NCI-H2227 treated with DMSO at 0.1 percent for 48 hours (cell line): Measurements from ENCODE around the gene CDCA7.
"Not testable (repeated sequence)": the region's sequence is repeated elsewhere in the genome, so short reads cannot be mapped to it uniquely, and the experiment has no call there.

ENCODE experiments used
- DNase-seq: peaks from one replicate; lab custom pipeline; 2025; lab: John Stamatoyannopoulos, UW

Gene CDCA7

DNA sequence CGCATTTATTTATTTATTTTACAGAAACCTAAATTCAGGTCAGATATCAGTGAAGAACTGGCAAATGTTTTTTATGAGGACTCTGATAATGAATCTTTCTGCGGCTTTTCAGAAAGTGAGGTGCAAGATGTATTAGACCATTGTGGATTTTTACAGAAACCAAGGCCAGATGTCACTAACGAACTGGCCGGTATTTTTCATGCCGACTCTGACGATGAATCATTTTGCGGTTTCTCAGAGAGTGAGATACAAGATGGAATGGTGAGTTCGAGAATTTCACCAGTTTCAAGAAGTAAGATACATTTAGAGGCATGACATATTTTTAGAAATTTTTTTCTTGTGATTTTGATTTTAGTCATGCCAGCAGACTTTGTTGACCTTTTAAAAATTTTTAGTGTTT, 4.6 kb downstream of the CDCA7 start:
- DNase-seq = no peak

DNA sequence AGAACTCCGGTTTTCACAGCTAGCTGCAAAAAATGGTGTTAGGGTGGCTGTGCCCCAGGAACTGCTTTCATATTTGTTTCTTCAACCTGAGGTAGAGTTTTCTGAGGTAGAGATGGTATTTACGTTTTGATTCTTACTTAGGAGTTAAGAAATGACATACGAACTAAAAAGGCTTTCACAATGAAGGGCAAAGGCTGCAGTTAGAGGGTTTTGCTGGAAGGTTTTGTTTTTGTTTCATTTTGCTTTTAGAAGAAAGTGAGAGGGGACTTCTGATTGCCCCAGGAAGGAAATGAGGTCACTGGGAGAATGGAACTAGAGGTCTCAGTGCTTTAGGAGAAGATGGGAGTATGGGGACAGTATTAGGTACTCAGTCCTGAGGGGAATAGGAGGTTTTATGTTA, 15.5 kb downstream of the CDCA7 start:
- no peak for DNase-seq

DNA sequence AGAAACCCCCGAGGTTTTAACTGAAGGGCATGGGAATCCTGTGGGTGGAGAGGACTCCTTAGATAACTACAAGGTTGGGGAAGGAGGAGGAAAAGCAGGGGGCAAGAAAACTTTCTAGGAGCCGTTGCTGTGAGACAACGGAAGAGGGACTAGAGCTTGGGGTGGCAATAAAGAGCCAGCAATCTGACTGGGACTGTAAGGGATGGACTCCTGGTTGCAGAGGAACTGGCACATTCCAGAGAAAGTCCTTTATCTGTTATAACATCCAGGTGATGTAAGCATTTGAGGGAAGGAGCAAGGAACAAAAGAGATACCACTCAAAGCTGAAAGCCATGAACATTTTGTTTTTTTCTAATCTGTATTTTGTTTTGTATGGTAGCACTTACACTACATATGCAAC, 16.4 kb downstream of the CDCA7 start:
- no peak for DNase-seq

DNA sequence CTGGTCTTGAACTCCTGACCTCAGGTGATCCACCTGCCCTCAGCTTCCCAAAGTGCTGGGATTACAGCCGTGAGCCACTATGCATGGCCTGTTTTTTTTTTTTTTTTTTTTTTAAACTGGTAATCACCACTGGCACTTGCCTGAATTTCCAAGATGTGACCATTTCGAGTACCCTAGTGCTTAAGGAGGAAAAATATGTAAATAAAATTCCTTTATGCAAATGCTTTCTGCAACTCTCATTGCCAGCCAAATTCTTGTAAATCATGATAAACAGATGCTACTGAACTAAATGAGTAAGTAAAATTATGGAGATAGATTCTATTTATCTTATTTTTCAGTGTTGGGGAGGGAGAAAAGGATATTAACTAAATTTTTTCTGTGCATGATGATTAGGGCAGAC, 18.6 kb downstream of the CDCA7 start:
- no peak for DNase-seq

DNA sequence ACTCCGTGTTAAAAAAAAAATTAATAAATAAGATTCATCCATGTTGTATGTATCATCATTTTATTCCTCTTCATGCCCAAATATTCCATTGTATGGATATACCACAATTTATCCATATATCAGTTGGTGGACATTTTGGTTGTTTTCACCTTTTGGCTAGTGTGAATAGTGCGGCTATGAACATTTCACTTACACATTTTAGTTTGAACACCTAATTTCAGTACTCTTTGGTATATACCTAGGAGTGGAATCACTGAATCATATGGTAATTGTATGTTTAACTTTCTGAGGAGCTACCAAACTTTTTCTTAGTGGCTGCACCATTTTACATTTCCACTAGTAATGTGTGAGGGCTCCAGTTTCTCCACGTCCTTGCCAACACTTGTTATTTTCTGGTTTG, 20.0 kb downstream of the CDCA7 start:
- DNase-seq = no peak

DNA sequence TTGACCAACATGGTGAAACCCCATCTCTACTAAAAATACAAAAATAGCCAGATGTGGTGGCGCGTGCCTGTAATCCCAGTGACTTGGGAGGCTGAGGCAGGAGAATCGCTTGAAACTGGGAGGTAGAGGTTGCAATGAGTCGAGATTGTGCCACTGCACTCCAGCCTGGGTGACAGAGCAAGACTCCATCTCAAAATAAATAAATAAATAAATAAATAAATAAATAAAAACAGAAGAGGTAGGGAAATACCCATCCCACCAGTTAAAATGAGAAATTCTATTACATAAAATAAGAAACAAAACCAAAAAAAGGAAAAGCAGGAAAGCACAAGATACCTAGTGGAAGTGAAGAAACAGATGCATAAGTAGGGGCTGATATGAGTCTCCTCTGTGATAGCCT, 30.9 kb downstream of the CDCA7 start:
- DNase-seq = not testable (repeated sequence)

DNA sequence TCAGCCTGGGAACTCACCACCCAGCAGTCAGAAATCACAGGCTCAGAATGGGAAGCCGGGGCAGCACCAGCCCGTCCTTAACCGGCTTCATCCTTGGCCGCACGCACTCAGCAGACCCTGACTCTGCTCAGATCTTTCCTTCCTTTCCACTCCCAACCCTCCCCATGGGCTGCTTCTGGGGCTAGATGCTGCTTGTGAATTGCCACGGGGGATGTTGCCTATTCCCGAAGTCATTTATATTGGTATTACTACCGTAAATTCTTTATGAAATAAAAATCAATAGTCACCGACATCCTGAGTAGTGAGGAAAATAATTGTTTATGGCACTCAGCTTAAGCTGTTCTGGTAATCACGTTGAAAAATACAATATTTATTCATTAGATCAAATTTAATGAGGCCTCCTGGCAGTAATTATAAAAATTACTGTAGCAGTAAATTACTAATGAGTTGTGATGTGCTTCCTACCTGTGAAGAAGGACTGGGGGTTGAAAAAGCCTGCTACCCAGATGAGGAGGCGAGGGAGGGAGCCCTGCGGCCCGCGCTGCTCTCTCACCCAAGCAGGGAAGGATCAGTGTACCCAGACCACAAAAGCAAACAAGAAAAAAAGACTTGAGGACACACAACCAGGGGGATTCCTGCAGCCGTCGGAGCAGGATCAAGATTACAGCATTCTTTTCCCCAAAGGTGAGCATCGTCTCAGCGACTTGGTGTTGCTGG, 31.5 kb downstream of the CDCA7 start:
- no peak for DNase-seq

DNA sequence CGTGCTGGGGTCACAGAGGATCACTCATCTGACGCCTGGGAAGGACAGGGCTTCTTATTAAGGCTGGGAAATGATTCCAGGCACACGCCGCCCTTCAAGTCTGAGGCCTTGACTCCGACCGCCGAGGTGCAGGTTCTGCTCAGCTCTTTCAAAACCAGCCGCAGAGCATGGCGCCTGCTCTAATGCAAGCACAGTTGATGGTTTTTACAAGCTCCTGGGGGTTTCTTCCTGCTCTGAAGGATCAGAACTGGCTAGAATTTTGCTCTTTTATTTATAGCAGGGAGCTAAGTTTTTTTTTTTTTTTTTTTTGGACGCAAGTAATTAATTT, 32.0 kb downstream of the CDCA7 start:
- peak; percentile 48 for DNase-seq

DNA sequence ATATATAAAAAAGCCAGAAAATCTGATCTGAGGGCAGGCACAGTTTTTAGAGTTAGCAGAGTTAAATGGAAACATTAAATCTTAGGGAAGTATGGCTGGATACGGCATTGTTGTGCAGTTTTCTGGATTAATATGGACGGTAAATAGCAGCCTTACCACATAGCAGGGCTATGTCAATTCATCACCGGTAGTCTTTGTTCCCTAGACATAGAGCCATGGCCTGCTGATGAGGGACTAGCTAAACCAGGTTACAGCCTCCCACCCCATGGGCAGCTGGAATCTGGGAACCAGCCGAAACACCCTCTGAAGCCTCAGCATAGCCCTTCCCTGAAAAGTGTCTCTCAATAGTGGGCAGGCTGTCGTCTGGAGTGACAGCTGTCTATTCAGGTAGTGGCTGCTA, 32.4 kb downstream of the CDCA7 start:
- no peak for DNase-seq

DNA sequence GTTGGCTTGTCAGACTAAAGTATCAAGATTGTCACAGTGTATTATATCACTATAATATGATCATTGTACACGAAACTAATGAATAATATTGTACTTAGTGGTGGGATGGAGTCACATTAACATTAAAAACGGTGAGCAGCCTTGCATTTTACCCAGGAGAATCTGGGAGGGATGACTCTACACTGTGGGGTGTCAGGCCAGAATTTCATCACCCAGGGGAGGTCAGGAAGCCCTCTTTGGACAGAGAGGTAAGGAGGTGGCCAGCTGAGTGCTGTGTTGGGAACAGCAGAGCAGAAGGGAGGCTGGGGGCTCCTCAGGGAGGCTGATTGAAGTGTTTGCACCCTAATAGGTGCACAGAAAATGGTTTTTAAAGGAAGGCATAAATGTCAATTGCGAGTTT, 33.0 kb downstream of the CDCA7 start:
- no peak for DNase-seq

DNA sequence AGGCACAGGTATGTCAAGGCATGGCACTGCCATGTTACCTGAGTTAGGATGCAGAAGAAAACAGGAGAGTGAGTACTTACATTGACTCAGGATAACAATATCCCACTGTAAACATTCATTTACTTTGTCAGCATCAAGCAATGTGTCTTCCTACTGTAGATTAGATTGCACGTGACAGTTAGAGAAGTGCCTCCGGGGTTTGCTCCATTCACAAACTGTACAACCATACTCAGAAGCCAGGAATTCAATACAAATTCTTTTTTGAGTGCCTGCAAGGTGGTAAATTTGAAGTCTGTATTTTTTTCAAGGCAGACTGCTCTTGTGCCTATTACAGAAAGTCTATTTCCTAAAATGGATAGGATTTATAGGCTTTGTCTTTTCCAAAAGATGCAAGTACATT, 34.1 kb downstream of the CDCA7 start:
- DNase-seq = no peak

DNA sequence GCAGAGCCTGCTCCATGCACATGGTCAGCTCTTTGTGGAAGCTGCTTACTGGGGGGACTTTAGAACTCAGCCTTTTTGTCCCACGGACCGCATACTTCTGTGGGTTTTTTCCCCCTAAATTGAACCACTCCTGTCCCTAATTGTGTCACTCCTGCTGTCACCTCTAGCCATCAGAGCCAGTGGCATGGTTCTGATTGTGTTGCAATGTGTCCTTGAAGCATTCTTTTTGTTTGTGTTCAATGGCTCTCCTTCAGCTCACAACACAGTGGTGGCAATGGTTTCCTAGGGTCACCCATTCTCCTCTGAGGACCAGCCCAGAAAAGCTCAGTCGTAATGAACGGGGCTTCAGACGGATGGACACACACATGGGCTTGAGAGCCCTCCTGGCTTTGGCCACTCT, 35.4 kb downstream of the CDCA7 start:
- DNase-seq = no peak

DNA sequence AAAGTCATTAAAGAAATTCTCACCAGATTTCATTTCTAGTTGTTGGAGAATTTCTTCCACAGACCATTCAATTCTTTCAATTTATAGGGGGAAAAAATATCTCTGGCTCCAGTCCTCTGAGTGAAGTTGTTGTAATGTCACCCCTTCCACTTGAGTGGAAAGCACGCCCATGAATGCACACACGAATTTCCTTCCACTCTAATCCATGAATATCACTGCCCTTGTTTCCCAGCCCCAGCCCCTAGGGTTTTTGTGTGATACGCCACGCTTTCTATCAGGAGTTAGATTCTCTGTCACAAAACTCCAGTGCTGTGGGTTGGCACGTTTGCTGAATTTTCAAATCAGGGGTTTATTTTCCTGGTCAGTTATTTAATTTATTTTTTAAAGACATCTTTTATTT, 38.1 kb downstream of the CDCA7 start:
- no peak for DNase-seq

DNA sequence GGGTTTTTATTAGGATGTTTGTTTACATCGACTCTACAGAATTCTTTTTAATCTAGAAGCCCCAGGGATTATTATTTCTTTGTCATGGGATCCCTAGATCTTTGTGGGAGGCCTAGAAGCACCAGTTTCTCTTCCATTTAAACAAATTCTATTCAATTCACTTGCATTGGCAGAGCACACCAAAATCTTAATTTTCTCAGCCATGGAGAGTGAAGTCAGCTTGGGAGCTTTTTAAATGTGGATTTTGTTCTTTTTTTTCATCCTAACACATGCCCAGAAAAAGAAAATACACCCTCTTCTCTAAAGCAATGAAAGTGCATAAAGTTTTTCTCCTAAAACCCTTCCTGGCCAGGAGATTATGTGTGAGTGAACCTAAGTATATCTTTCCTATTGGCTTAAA, 38.5 kb downstream of the CDCA7 start:
- DNase-seq = no peak

DNA sequence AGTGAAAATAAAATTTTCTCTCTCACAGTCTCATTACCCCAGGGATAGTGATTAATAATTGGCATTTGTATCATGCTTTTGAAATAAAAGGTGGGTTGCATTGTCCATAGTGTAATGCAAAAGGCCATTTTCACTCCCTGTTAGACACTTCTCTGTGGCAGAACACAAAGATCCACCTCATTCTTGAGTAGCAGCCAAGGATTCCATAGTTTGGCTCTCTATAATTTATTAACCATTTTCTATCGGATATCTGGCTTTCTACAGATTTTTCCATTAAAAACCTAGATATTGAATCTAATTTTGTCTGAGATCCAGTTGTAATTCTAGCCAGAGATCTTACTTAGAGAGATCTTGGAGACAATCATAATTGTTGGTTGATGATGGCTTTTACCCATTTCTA, 39.0 kb downstream of the CDCA7 start:
- DNase-seq = no peak

DNA sequence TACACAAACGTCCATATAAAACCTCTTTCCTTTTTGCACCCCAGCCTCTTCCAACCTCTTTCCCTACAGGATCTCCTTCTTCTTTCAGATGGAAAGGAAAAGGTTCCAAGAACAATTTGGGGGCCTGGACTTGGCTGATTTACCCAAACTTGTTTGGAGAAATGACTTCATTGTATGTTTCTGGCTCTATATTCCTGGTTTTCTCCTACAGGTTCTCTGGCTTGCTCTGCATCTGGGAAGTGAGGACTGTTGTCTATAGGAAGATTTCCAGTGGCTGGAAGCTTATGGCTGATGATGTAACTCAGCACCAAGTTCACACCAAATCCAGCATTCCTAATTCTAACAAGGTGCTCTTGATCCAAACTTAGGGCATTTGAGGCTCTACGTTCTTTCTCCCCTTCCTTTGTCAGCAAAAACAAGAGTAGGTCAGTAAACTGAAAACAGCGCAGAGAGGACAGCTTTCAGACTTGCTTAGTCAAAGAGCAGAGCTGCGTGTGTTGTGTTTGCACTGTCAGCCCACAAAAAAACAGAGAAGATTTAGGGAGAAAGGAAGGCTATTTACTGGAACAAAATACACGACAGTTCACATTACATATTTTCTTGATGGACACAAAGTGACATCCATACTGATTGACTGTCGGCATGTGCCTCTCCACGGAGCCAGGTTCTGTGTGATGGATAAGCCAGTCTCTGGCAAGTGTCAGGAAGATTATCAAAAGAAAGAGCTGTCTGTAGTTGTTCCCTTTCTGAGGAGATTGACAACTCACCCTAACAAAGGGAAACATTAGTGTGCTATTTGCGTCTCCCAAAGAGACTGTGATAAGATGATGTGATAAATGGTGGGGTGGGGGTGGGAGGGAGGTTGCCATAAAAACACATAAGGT, 39.7 kb downstream of the CDCA7 start:
- no peak for DNase-seq

DNA sequence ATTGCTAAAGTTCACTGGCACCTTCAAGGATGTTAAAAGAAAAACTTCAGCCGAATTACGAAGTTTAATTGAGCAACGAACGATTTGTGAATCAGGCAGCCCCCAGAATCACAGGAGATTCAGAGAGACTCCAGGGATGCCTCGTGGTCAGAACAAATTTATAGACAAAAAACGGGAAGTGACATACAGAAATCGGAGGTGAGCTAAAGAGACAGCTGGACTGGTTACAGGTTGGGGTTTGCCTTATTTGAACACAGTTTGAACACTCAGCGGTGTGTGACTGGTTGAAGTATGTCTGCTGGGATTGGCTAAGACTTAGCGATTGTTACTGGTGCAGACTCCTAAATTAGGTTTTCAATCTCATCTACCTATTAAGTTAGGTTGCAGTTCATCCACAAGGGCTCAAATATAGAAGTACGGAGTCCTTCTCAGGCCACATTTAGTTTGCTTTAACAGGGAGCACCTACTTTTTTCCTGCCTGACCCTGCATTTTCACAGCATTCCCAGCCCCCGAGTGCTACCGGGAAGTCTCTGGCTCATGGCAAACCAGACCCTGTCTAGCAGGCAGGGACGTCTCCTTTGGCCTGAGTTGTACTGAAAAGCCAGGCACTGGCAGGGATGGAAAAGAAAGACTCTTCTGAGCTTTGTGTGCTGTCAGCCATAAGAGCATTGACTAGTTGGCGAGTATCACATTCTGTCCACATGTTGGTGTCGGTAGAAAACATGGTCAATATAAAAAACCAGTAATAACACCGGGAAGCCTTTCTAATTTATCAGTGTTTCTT, 41.1 kb downstream of the CDCA7 start:
- DNase-seq = no peak

DNA sequence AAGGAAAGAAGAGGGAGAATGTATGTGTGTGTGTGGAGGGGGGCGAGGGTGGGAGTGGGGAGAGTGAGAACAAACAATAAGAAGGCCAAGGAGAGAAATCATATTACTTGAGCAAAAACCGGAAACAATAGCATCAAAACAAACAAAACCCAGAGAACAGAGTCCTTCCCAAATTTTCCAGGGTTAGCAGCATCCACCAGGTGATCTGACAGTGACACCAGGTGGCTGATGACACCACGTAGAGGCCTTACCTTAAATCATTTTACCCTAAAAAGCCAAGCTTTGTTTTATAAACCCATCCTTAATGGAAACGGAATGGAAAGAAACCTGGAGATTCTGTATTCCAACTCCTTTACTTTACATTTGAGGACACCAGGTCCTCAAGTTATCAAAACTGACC, 42.9 kb downstream of the CDCA7 start:
- no peak for DNase-seq

DNA sequence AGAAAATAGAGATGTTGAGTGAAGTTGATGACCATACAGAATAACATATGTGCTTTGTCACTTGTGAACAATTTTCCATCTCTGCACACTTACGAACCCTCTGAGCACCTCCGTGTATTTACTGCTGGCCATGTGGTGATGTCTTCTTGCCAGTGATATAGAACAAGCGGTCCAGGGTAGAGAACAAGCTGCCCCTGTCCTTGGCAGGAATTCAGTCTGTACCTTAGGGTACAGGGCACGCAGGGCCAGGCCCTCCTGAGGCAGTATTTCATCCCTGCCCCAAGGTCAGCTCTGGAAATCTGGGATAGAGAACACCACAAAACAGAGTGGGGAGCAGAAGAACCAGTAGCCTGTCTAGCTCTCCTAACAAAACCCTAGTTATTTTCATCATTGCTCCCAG, 44.6 kb downstream of the CDCA7 start:
- no peak for DNase-seq

DNA sequence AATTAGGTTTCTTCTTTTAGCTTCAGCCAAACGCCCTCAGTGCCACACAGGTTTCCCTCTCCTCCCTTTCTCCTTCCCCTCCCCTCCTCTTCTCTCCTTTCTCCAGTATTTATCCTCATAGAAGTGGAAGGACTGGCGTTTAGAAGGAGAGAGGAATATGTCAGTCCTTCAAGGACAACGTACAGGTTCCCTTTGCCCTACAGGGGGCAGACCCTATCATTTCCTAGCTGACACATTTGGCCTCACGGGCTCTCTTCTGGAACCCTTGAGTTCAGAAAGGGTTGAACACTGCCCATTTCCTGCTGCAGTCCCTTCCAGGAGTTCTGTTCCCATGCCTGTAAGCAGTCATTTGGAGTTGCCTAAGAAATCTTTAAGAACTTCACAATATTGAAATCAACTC, 46.1 kb downstream of the CDCA7 start:
- no peak for DNase-seq

DNA sequence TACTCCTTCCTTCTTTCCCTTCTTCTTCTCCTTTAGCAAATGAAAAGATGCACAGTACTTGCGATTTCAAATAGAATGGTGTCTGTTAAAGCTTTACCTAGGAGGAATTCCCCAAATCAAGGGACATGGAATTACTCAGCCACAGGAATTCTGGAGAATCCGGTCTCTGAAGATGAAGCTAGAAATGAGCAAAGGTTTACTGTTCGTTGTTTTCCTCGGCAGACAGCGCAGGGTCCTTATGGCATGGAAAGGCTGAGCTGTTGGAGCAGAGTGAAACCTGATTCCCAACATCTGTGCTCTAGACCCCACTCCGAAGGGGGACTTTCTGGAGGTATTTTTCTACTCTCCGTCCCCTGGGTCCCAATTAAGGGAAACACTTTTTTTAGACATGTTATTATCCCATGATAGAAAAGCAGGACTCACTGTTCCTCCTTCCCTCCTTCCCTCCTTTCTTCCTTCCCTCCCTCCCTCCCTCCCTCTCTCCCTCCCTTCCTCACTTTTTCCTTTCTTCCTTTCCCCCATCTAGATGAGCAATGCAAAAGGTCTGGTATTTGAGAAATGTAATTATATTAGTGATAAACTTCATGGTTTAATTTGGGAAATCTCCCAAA, 47.1 kb downstream of the CDCA7 start:
- DNase-seq = peak; percentile 56

DNA sequence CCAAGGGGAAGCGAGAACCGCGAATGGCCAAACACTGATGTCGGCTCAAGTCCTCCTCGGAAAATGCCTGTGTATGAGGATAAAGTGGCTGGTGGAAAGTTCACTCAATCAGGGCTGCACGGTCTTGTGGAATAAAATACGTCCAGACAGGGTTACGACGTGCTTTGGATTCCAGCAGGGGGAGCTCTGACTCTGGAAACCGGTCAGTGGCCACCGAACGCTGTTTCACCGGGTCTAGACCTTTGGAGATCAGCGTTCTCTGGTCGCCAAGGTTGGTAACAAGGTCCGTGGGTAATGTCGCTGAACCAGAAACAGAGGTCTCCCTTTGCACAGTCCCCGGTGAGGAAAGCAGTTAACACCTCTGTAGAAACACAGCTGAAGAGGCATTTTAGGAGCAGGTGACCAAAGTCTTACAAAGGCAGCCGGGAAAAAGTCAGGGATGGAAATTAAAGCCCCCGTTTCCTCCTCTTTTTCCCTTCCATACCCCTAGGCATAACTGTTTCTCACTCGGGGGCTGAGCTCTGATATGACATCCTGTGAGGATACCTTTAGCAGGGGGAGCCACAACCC, 47.8 kb downstream of the CDCA7 start:
- peak; percentile 96 for DNase-seq
